IMR-90 (cell line): ENCODE data around the gene ADARB2. TPM values are rescaled to one million over a fixed set of nuclear protein-coding genes. Genes with fewer than 3 reads are reported as not detected.

Experiments used
- ATAC-seq: fragments of 200-7000 bp; cut with Tn5 transposase; 2 replicates; pipeline ENCODE4 v1.9.1; 2020; ENCODE audit warnings: low read depth, mild to moderate bottlenecking, moderate library complexity
- BruUV-seq: library from RNA; stranded (reverse); fragments of 400-500 nt; replicated peaks from 2 replicates; lab custom pipeline; 2021; lab: Mats Ljungman, UMichigan
- CTCF ChIA-PET: fragments of 300-600 bp; formaldehyde crosslinking; extraction: SDS; loops from one replicate; lab custom pipeline; 2021; ENCODE audit warnings: antibody characterized with exemption; lab: Yijun Ruan, JAX
- POLR2A ChIA-PET: fragments of 300-600 bp; sonication (Branson Sonifier 250); formaldehyde crosslinking; loops from one replicate; lab custom pipeline; 2022; ENCODE audit warnings: antibody characterized with exemption; ENCODE audit not compliant: unreplicated experiment; lab: Charles Lee
- DNase-seq: peaks from one replicate; pipeline ENCODE4 v3.0.0; 2013
- H2AFZ ChIP-seq: replicated peaks from 2 replicates; pipeline ENCODE3; 2013; ENCODE audit warnings: low read length, mild to moderate bottlenecking; ENCODE audit not compliant: poor library complexity
- H2AK5ac ChIP-seq: 2 replicates; pipeline ENCODE4 v1.6.1; 2013; ENCODE audit warnings: low read depth, low read length, inconsistent platforms
- H2AK9ac ChIP-seq: replicated peaks from 2 replicates; pipeline ENCODE3; 2013; ENCODE audit warnings: mild to moderate bottlenecking, low read depth, low read length, moderate library complexity; ENCODE audit not compliant: poor library complexity
- H2BK120ac ChIP-seq: 2 replicates; pipeline ENCODE4 v1.6.1; 2013; ENCODE audit warnings: low read depth, low read length, inconsistent platforms
- H2BK15ac ChIP-seq: 3 replicates; pipeline ENCODE4 v1.6.1; 2013; ENCODE audit warnings: low read depth, low read length, inconsistent platforms
- H2BK20ac ChIP-seq: 2 replicates; pipeline ENCODE4 v1.6.1; 2013; ENCODE audit warnings: low read depth, mild to moderate bottlenecking, inconsistent platforms, low read length, moderate library complexity
- H2BK5ac ChIP-seq: 2 replicates; pipeline ENCODE4 v1.6.1; 2013; ENCODE audit warnings: mild to moderate bottlenecking, low read depth, low read length, inconsistent platforms; ENCODE audit not compliant: poor library complexity, severe bottlenecking
- H3K14ac ChIP-seq: replicated peaks from 2 replicates; pipeline ENCODE4 v1.6.1; 2013; ENCODE audit warnings: low read depth, low read length, inconsistent platforms
- H3K18ac ChIP-seq: 2 replicates; pipeline ENCODE4 v1.6.1; 2013; ENCODE audit warnings: low read depth, low read length, control low read depth
- H3K23ac ChIP-seq: 2 replicates; pipeline ENCODE4 v1.6.1; 2013; ENCODE audit warnings: low read depth, low read length, inconsistent platforms
- H3K27ac ChIP-seq: 2 replicates; pipeline ENCODE4 v1.5.1; 2013; ENCODE audit warnings: mild to moderate bottlenecking, control low read depth, low read length; ENCODE audit not compliant: insufficient read depth
- H3K27me3 ChIP-seq: 2 replicates; pipeline ENCODE4 v1.6.1; 2013; ENCODE audit warnings: low read length; ENCODE audit not compliant: control insufficient read depth, insufficient read depth
- H3K36me3 ChIP-seq: 2 replicates; pipeline ENCODE4 v1.6.1; 2013; ENCODE audit warnings: low read length, mixed read lengths; ENCODE audit not compliant: control insufficient read depth, insufficient read depth
- H3K4ac ChIP-seq: 2 replicates; pipeline ENCODE4 v1.6.1; 2013; ENCODE audit warnings: low read depth, low read length, inconsistent platforms
- H3K4me1 ChIP-seq: 2 replicates; pipeline ENCODE4 v1.6.1; 2013; ENCODE audit warnings: low read length, mixed read lengths; ENCODE audit not compliant: control insufficient read depth, insufficient read depth
- H3K4me2 ChIP-seq: 2 replicates; pipeline ENCODE4 v1.6.1; 2013; ENCODE audit warnings: low read depth, mild to moderate bottlenecking, control low read depth, low read length, moderate library complexity
- H3K4me3 ChIP-seq: 2 replicates; pipeline ENCODE4 v1.5.1; 2013; ENCODE audit warnings: low read depth, mild to moderate bottlenecking, control low read depth, low read length, moderate library complexity; ENCODE audit not compliant: insufficient read depth
- H3K56ac ChIP-seq: 2 replicates; pipeline ENCODE4 v1.6.1; 2013; ENCODE audit warnings: low read length, inconsistent platforms; ENCODE audit not compliant: insufficient read depth; ENCODE audit errors: extremely low read depth
- H3K79me1 ChIP-seq, 2 experiments: 2 replicates each; pipeline ENCODE4 v1.6.1; 2013; ENCODE audit warnings: low read length in 2 of 2, inconsistent platforms in 1 of 2, low read depth in 1 of 2
- H3K9ac ChIP-seq: 2 replicates; pipeline ENCODE4 v1.6.1; 2013; ENCODE audit warnings: low read depth, low read length, control low read depth
- H3K9me1 ChIP-seq: 2 replicates; pipeline ENCODE4 v1.6.1; 2013; ENCODE audit warnings: low read length, inconsistent platforms; ENCODE audit not compliant: insufficient read depth
- H3K9me3 ChIP-seq: 2 replicates; pipeline ENCODE4 v1.6.1; 2013; ENCODE audit warnings: low read length; ENCODE audit not compliant: control insufficient read depth, insufficient read depth
- H4K20me1 ChIP-seq: 2 replicates; pipeline ENCODE4 v1.6.1; 2013; ENCODE audit warnings: low read length, inconsistent platforms; ENCODE audit not compliant: insufficient read depth
- H4K5ac ChIP-seq: 2 replicates; pipeline ENCODE4 v1.6.1; 2013; ENCODE audit warnings: mild to moderate bottlenecking, low read depth, low read length, control low read depth
- H4K8ac ChIP-seq, 2 experiments: 2 replicates each; pipeline ENCODE4 v1.6.1; 2013; ENCODE audit warnings: low read depth in 2 of 2, low read length in 2 of 2, control low read depth in 1 of 2, inconsistent platforms in 1 of 2
- H4K91ac ChIP-seq: 2 replicates; pipeline ENCODE4 v1.6.1; 2013; ENCODE audit warnings: low read depth, low read length, inconsistent platforms; ENCODE audit not compliant: insufficient read depth
- BHLHE40 ChIP-seq: fragments of 150-350 bp; IDR thresholded peaks from 2 replicates; pipeline ENCODE4 v1.6.1; 2016; ENCODE audit warnings: mild to moderate bottlenecking, low read depth, low read length
- CEBPB ChIP-seq: IDR thresholded peaks from 2 replicates; pipeline ENCODE4 v1.6.1; 2012; ENCODE audit warnings: low read depth, low read length, improper control_type of control experiment
- CHD1 ChIP-seq: IDR thresholded peaks from 2 replicates; pipeline ENCODE4 v1.6.1; 2012; ENCODE audit warnings: low read depth, low read length, improper control_type of control experiment
- ELK1 ChIP-seq: fragments of 150-350 bp; IDR thresholded peaks from 2 replicates; pipeline ENCODE4 v1.6.1; 2016; ENCODE audit warnings: low read depth, mild to moderate bottlenecking, low read length, moderate library complexity, borderline replicate concordance
- FOS ChIP-seq: fragments of 150-350 bp; IDR thresholded peaks from 2 replicates; pipeline ENCODE4 v1.6.1; 2016; ENCODE audit warnings: low read depth, low read length
- MAFK ChIP-seq: IDR thresholded peaks from 2 replicates; pipeline ENCODE4 v1.6.1; 2012; ENCODE audit warnings: low read depth, low read length, improper control_type of control experiment
- MAZ ChIP-seq: IDR thresholded peaks from 2 replicates; pipeline ENCODE4 v1.6.1; 2012; ENCODE audit warnings: low read depth, mild to moderate bottlenecking, low read length, improper control_type of control experiment, moderate library complexity, borderline replicate concordance
- NFE2L2 ChIP-seq: fragments of 150-350 bp; IDR thresholded peaks from 2 replicates; pipeline ENCODE4 v1.6.1; 2016; ENCODE audit warnings: low read depth, mild to moderate bottlenecking, low read length
- POLR2A ChIP-seq: IDR thresholded peaks from 2 replicates; pipeline ENCODE4 v1.6.1; 2012; ENCODE audit warnings: mild to moderate bottlenecking, low read depth, low read length
- RAD21 ChIP-seq: IDR thresholded peaks from 2 replicates; pipeline ENCODE4 v1.6.1; 2012; ENCODE audit warnings: low read length, improper control_type of control experiment
- RCOR1 ChIP-seq: IDR thresholded peaks from 2 replicates; pipeline ENCODE4 v1.6.1; 2012; ENCODE audit warnings: mild to moderate bottlenecking, low read length, improper control_type of control experiment; ENCODE audit not compliant: insufficient replicate concordance
- RFX5 ChIP-seq: IDR thresholded peaks from 2 replicates; pipeline ENCODE4 v1.8.0; 2012; ENCODE audit warnings: low read depth, mild to moderate bottlenecking, low read length, moderate library complexity
- SMC3 ChIP-seq: fragments of 150-350 bp; IDR thresholded peaks from 2 replicates; pipeline ENCODE4 v1.6.1; 2016; ENCODE audit warnings: low read depth, mild to moderate bottlenecking, antibody characterized with exemption, low read length, moderate library complexity
- USF2 ChIP-seq: fragments of 150-350 bp; IDR thresholded peaks from 2 replicates; pipeline ENCODE4 v1.6.1; 2017; ENCODE audit warnings: mild to moderate bottlenecking, antibody characterized with exemption, low read length, low read depth
- WGBS, 2 experiments: methylation state at CpG; one replicate each; pipeline versions ENCODE4 v1.1.5 to v1.1.7; 2013; ENCODE audit warnings: missing lambda C conversion rate in 2 of 2; ENCODE audit not compliant: insufficient read length in 1 of 2; ENCODE audit errors: extremely low coverage in 2 of 2; 5-methylcytosine and 5-hydroxymethylcytosine counted together
- dilution Hi-C: fragments of 300-500 bp; cut with HindIII; formaldehyde crosslinking; loops from one replicate; pipeline ENCODE4 v1.14.3; 2018; ENCODE audit warnings: low sequenced_read_pairs; ENCODE audit not compliant: unreplicated experiment
- in situ Hi-C: fragments of 300-500 bp; cut with MboI; formaldehyde crosslinking; loops from 3 replicates; pipeline ENCODE4 v1.14.3; 2019; ENCODE audit warnings: low sequenced_read_pairs, inconsistent platforms, mixed read lengths
- intact Hi-C: fragments of 100-400 bp; cut with micrococcal nuclease; formaldehyde crosslinking; loops from 2 replicates; pipeline ENCODE4 v1.10.0; 2022
- polyA plus RNA-seq, 3 experiments: library from polyadenylated mRNA; depleted of rRNA; stranded (reverse); fragments of >200 nt; gene quantifications; 2 replicates each; pipeline ENCODE4 v1.2.3, GENCODE V29; 2012; ENCODE audit warnings: low replicate concordance in 1 of 3
- total RNA-seq: library from RNA; depleted of rRNA; stranded (reverse); fragments of >200 nt; gene quantifications from 2 replicates; pipeline ENCODE4 v1.2.3, GENCODE V29; 2012

The ADARB2 gene
- total and polyA plus RNA-seq, 2 of the 4 experiments (the other 2 are of a cell fraction), result not detected

DNA sequence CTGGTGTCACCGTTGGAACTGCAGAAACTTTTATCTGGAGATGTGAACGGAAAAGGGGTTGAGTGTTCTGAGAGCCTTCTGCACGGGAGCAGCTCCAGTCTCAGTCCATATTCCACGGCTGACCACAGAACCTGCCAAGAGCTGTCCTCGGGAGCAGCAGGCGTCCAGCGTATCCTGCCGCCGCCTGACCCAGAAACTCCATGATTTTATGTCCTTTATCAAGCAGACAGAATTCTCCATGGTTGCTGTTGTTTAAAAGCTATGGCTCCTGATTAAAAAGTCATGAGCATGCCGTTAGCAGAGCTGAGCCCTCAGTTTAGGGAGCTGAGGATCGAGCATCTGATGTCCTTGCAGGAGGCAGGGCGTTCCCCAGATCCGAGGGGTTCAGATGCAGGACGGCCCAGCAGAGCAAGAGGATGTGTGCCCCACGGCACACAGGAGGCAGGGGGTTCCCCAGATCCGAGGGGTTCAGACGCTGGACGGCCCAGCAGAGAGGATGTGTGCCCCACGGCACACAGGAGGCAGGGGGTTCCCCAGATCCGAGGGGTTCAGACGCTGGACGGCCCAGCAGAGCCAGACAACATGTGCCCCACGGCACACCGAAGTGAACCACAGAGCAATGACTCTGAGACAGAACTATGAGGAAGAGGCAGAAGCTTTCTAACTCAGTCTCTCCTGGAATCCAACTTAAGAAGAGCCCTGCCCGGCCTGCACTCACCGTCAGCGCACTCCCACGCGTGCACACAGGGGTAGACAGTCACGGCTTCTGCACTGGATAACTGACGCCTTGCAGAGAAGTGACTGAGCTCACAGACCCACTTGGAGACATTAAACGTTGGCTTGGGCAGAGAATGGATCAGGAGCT, 584.7 kb downstream of the ADARB2 start:
- Histone ChIP-seq H3K14ac (no peak overlapping the region), H2AK9ac (no peak overlapping the region), H3K79me1 (no peaks in the 10 kb centered on the region), H2AFZ (no peak overlapping the region), H2AK5ac (no peak overlapping the region), H3K9ac (no peak overlapping the region), H3K27me3 (peaks cover 5% of the 10 kb centered on the region; the same call in 1 of the 2 replicates), H3K4me2 (no peak overlapping the region), H3K27ac (no peak overlapping the region), H3K36me3 (no peaks in the 10 kb centered on the region), H2BK120ac (no peak overlapping the region), H2BK20ac (no peak overlapping the region), H3K9me3 (peaks cover 2% of the 10 kb centered on the region; the same call in 1 of the 2 replicates), H2BK15ac (no peak overlapping the region), H4K8ac (no peak overlapping the region), H3K4me3 (no peak overlapping the region), H3K4me1 (no peaks in the 10 kb centered on the region), H4K91ac (no peak overlapping the region), H2BK5ac (no peak overlapping the region), H3K18ac (no peak overlapping the region), H4K5ac (no peak overlapping the region), H3K4ac (no peak overlapping the region), H3K9me1 (no peaks in the 10 kb centered on the region), H4K20me1 (no peaks in the 10 kb centered on the region), H3K23ac (no peak overlapping the region), H3K56ac (no peak overlapping the region)
- in situ Hi-C loops, result no loop called here
- BruUV-seq, result no TSS peak
- TF ChIP-seq NFE2L2 (no peak), MAZ (no peak), BHLHE40 (no peak), SMC3 (no peak), FOS (no peak), RAD21 (no peak), CHD1 (no peak), RFX5 (no peak), CEBPB (no peak), POLR2A (no peak), USF2 (no peak), RCOR1 (no peak), ELK1 (no peak), MAFK (no peak)
- ATAC-seq (no peak), DNase-seq (no peak)
- ChIA-PET POLR2A (no interaction called here), CTCF (no interaction called here)
- dilution Hi-C loops, result no loop called here
- intact Hi-C loops, result no loop called here
- 89% methylated on average over 22 of the region's 32 CpGs; no CpG with 5 or more reads in 1 of the 2 experiments for WGBS, 2 experiments
